Measurements from ENCODE around the gene ACACA. TPM values are rescaled to one million over a fixed set of nuclear protein-coding genes. Genes with fewer than 3 reads are reported as not detected.

The ACACA gene
- total RNA-seq, 1 donor from 2014 or later: 110 TPM

GRCh38 chr17:37177254-37177870, 229.3 kb downstream of the ACACA start:
- Histone ChIP-seq H3K4me1 (no peaks in the 10 kb centered on the region), H3K27ac (no peak overlapping the region), H3K9me3 (no peaks in the 10 kb centered on the region), H3K27me3 (no peaks in the 10 kb centered on the region), H3K4me3 (no peak overlapping the region), H3K36me3 (peaks cover 44% of the 10 kb centered on the region)
- ATAC-seq (no peak), DNase-seq (no peak)
- intact Hi-C loops (cut with DNase I): no loop called here
- TF ChIP-seq CTCF (IDR thresholded peaks at IDR 0.05): no peak

GRCh38 chr17:37176723-37177122, 229.9 kb downstream of the ACACA start:
- H3K4me1 ChIP-seq: no peaks in the 10 kb centered on the region
- no peaks in the 10 kb centered on the region for H3K9me3 ChIP-seq
- intact Hi-C loops (cut with DNase I): no loop called here
- H3K27ac ChIP-seq: no peak overlapping the region
- H3K27me3 ChIP-seq: no peaks in the 10 kb centered on the region
- TF ChIP-seq CTCF (IDR thresholded peaks at IDR 0.05): no peak
- peaks cover 44% of the 10 kb centered on the region for H3K36me3 ChIP-seq
- ATAC-seq: no peak
- DNase-seq: no peak
- no peak overlapping the region for H3K4me3 ChIP-seq

- Histone ChIP-seq H3K27ac (no peak overlapping the region), H3K4me3 (no peak overlapping the region), H3K36me3 (peaks cover 22% of the 10 kb centered on the region), H3K4me1 (peaks cover under 1% of the 10 kb centered on the region), H3K9me3 (no peaks in the 10 kb centered on the region), H3K27me3 (no peaks in the 10 kb centered on the region)
- ATAC-seq: no peak
- intact Hi-C loops (cut with DNase I): no loop called here
- TF ChIP-seq CTCF (IDR thresholded peaks at IDR 0.05): no peak
- no peak for DNase-seq
Measured at GRCh38 chr17:37174205-37174604, 232.4 kb downstream of the ACACA start.

GRCh38 chr17:37170881-37171425, 235.7 kb downstream of the ACACA start:
- H3K4me3 ChIP-seq: no peak overlapping the region
- peaks cover 4% of the 10 kb centered on the region for H3K4me1 ChIP-seq
- H3K9me3 ChIP-seq: no peaks in the 10 kb centered on the region
- no peaks in the 10 kb centered on the region for H3K27me3 ChIP-seq
- H3K27ac ChIP-seq: no peak overlapping the region
- TF ChIP-seq CTCF (IDR thresholded peaks at IDR 0.05): no peak
- ATAC-seq: no peak
- intact Hi-C loops (cut with DNase I): no loop called here
- H3K36me3 ChIP-seq: no peaks in the 10 kb centered on the region
- DNase-seq: no peak

GRCh38 chr17:37168731-37169353, 237.8 kb downstream of the ACACA start:
- H3K27ac ChIP-seq: no peak overlapping the region
- TF ChIP-seq CTCF (IDR thresholded peaks at IDR 0.05): no peak
- H3K27me3 ChIP-seq: no peaks in the 10 kb centered on the region
- H3K4me1 ChIP-seq: peaks cover 4% of the 10 kb centered on the region
- no peaks in the 10 kb centered on the region for H3K36me3 ChIP-seq
- H3K4me3 ChIP-seq: no peak overlapping the region
- no peak for ATAC-seq
- H3K9me3 ChIP-seq: no peaks in the 10 kb centered on the region
- DNase-seq: no peak
- intact Hi-C loops (cut with DNase I): no loop called here

All from upper lobe of right lung (tissue), 1 donor.